NT2/D1 (cell line): ENCODE measurements around the gene ATP6V0B.

Source experiments
- DNase-seq: peaks from one replicate; pipeline ENCODE4 v3.0.0-alpha.2; 2011; ENCODE audit warnings: low read depth, low spot score
- H3K27me3 ChIP-seq: 2 replicates; pipeline ENCODE4 v1.6.0; 2011; ENCODE audit warnings: mild to moderate bottlenecking; ENCODE audit not compliant: insufficient read length, insufficient read depth
- H3K36me3 ChIP-seq: 2 replicates; pipeline ENCODE4 v1.6.1; 2011; ENCODE audit warnings: mild to moderate bottlenecking, low read length, mixed read lengths; ENCODE audit not compliant: insufficient read depth, insufficient read length
- H3K4me1 ChIP-seq: 2 replicates; pipeline ENCODE4 v1.5.1; 2011; ENCODE audit not compliant: insufficient read depth, insufficient read length
- H3K4me3 ChIP-seq: 2 replicates; pipeline ENCODE4 v1.5.1; 2011; ENCODE audit warnings: low read depth; ENCODE audit not compliant: insufficient read length
- H3K9ac ChIP-seq: 2 replicates; pipeline ENCODE4 v1.6.0; 2011; ENCODE audit warnings: low read depth; ENCODE audit not compliant: insufficient read length
- H3K9me3 ChIP-seq: 2 replicates; pipeline ENCODE4 v1.5.1; 2011; ENCODE audit warnings: mild to moderate bottlenecking, low read length; ENCODE audit not compliant: insufficient read depth
- SUZ12 ChIP-seq: IDR thresholded peaks from 2 replicates; pipeline ENCODE4 v1.6.1; 2011; ENCODE audit not compliant: insufficient read length, insufficient read depth; ENCODE audit errors: extremely low read depth
- YY1 ChIP-seq: IDR thresholded peaks from 2 replicates; pipeline ENCODE4 v1.6.1; 2011; ENCODE audit not compliant: insufficient read length, insufficient read depth
- ZNF274 ChIP-seq: IDR thresholded peaks from 2 replicates; pipeline ENCODE4 v1.6.1; 2011; ENCODE audit warnings: mild to moderate bottlenecking, low read depth, low read length

Gene ATP6V0B

DNA sequence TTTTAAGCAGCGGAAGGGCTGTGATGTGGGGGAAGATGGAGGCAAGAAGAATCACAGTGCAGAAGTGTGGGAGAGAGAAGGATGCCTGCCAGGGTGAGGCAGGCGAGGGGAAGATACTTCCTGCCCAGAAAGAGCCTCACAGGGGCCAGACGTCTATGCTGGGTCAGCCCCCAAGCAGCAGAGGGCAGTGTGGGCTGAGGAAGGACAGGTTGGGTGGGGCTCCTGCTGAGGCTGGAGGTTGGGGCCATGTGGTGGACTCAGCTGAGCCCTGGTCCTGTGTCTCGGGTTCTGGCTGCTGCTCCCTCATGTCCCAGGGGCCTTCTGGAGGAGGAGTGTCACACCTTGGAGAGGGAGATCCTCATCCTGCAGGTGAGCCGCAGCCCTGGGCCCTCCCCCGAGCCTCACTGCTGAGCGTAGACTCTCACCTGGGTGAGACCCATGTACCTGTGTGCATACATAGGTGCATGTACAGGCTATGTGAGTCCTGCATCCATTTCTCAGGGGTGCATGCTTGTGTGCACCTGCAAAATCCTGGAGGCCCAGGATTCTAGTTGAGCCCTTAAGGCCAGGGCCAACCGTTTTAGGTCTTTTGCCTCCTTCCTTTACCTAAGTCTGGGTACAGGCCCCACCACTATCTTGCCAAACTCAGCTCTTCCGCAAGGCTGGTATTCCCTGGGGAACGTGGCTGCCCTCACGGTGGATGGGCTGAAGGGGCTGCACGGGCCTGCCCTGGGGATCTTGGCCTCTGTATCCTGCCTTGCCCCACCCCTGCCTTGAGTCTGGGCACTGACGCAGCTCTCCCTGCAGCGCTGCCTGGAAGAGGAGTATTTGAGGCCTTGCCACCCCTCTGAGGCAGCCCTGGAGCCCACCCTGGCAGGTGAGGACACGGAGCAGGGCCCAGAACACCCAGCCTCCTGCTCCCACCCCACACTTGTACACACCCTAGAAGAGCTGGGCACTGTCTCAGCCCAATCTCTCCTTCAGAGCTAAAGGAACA is 20.3 kb downstream of the ATP6V0B start:
- H3K9me3 ChIP-seq: no peaks in the 10 kb centered on the region
- H3K9ac ChIP-seq: peak overlapping the region; percentile 47
- H3K36me3 ChIP-seq: peaks cover 23% of the 10 kb centered on the region
- no peak overlapping the region for H3K4me3 ChIP-seq
- H3K4me1 ChIP-seq: peaks cover 36% of the 10 kb centered on the region
- H3K27me3 ChIP-seq: no peaks in the 10 kb centered on the region
- TF ChIP-seq YY1 (no peak), SUZ12 (no peak)
- DNase-seq: no peak

DNA sequence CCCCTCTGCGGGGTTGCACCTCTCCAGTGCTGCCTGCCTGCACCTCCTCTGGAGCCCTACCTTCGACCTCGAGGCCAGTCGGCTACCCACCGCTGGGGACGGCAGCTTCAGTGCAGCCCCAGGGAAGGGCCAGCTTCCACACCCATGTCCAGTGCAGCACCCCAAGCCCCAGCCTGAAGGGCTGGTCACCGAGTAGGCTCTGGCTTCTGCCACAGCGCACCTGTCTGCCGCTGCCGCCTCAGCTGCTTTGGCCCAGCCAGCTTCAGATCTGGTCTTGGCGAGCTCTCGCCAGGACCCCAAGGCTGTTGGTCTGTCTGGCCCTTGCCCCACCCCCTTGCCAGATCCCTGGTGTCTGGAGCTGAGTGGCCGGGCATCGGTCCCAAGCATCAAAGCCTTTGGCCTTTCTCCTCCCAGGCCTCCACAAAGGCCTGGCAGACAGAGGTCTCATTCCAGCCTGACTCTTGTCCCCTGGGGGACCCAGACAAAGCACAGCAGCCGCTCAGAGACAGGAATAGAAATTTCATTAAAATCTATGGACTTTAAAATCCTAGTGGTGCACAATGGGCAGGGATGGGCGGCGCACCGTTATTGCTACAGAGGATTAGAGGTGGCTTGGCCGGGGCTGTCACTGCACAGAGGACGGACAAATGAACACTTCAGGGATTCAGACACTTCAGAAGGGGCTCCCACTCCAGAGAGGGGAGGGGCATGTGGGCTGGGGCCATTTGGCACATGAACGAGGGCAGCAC is 21.4 kb downstream of the ATP6V0B start:
- H3K36me3 ChIP-seq: peaks cover 30% of the 10 kb centered on the region
- H3K4me3 ChIP-seq: no peak overlapping the region
- H3K9ac ChIP-seq: peak overlapping the region; percentile 13
- TF ChIP-seq YY1 (no peak), SUZ12 (no peak)
- peaks cover 32% of the 10 kb centered on the region for H3K4me1 ChIP-seq
- DNase-seq: no peak
- no peaks in the 10 kb centered on the region for H3K27me3 ChIP-seq
- no peaks in the 10 kb centered on the region for H3K9me3 ChIP-seq

DNA sequence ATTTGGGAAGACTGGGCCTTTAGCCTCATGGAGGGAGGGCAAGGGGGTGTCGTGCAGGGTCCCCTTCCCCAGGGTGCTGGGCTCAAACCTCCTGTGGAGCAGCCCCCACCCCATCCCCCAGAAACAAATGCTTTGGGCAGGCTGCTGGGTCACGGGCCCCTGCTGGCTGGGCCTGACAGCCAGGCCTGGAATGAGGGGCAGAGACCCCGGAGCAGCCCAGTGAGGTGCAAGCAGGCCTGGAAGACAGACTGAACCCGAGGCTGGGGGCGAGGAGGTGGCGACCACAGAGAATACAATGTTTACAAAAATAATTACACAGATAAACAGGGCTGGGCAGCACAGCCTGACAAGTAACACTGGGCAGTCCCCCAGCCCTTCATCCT is 22.0 kb downstream of the ATP6V0B start:
- no peak for TF ChIP-seq ZNF274
- TF ChIP-seq SUZ12: no peak
- TF ChIP-seq YY1: no peak
- H3K27me3 ChIP-seq: no peaks in the 10 kb centered on the region
- H3K9me3 ChIP-seq: no peaks in the 10 kb centered on the region
- peaks cover 35% of the 10 kb centered on the region for H3K36me3 ChIP-seq
- H3K9ac ChIP-seq: no peak overlapping the region
- H3K4me3 ChIP-seq: no peak overlapping the region
- H3K4me1 ChIP-seq: peaks cover 32% of the 10 kb centered on the region
- no peak for DNase-seq

DNA sequence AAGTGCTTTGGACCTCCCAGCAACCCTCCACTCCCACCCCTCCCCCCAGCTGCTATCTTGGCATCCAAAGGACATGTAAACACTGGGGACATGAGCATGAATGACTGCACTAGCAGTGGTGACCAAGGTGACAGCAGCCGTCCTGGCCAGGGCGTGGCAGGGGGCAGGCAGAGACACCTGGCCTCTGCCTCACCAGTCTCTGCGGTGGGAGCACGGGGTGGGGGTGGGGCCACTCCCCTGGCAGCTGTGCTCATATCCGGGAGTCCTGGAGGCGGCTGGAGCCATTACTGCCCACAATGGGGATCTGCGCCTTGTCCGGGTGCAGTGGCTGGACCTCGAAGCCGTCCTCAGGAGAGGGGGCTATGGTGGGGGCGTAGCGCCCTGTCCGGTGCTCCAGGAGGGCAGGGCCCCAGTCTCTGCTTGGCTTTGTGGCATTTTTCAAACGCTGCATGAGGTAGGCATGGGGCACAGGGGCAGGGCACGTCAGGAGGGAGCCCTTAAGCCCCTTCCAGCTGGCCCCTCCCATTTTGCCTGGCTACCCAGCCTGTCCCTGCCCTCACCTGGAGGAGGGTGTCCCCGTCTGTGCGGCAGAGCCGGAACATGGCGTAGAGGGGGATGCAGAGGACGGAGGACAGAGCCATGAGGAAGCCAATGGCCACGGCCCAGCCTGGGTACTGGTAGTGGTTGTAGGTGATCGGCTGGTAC is 22.7 kb downstream of the ATP6V0B start:
- H3K9ac ChIP-seq: peak overlapping the region; percentile 27
- no peaks in the 10 kb centered on the region for H3K9me3 ChIP-seq
- no peaks in the 10 kb centered on the region for H3K27me3 ChIP-seq
- TF ChIP-seq ZNF274 (no peak), YY1 (no peak), SUZ12 (no peak)
- no peak overlapping the region for H3K4me3 ChIP-seq
- peaks cover 28% of the 10 kb centered on the region for H3K4me1 ChIP-seq
- no peak for DNase-seq
- peaks cover 39% of the 10 kb centered on the region for H3K36me3 ChIP-seq

DNA sequence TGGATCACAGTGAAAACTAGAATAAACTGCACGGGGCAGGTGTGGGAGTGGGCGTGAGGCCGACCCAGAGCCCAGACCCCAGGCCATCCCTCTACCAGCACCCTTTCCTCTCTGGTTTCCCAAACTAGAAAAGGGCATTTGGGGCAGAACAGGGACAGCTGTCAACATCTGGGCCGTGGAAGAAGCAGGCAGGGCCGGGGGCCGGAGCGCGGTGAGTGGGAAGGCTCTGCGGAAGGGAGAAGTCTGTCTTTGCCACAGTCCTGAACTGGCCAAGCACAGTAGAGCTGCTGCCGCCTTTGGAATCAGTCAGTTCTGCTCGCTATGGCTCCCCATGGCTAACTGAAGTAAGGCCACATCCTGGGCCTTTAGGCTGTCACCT is 23.2 kb downstream of the ATP6V0B start:
- no peaks in the 10 kb centered on the region for H3K27me3 ChIP-seq
- peaks cover 23% of the 10 kb centered on the region for H3K4me1 ChIP-seq
- H3K4me3 ChIP-seq: no peak overlapping the region
- DNase-seq: no peak
- H3K9ac ChIP-seq: no peak overlapping the region
- H3K36me3 ChIP-seq: peaks cover 42% of the 10 kb centered on the region
- H3K9me3 ChIP-seq: no peaks in the 10 kb centered on the region
- no peak for TF ChIP-seq SUZ12
- no peak for TF ChIP-seq YY1
- TF ChIP-seq ZNF274: no peak

DNA sequence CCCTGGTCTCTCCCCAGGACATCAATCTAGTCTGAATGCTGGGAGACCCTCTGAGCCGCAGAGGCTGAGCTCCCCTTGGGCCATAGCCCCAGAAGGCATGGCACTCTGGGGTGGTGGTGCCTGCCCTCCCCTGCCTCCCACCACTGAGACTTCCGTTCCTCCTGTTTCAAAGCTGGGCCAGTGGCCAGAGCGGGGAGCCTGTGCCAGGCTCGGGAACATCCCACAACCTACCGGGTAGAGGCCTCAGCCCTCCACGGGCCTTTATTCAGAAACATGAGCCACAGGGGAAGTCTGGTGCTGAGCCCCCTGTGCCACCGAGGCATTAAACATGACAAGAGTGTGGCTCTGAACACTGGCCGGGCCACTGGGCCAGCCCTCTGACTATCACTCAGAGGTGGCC is 24.7 kb downstream of the ATP6V0B start:
- Histone ChIP-seq H3K9me3 (no peaks in the 10 kb centered on the region), H3K9ac (no peak overlapping the region), H3K4me3 (no peak overlapping the region), H3K36me3 (peaks cover 42% of the 10 kb centered on the region), H3K27me3 (no peaks in the 10 kb centered on the region), H3K4me1 (peaks cover 23% of the 10 kb centered on the region)
- TF ChIP-seq ZNF274 (no peak), SUZ12 (no peak), YY1 (no peak)
- no peak for DNase-seq

DNA sequence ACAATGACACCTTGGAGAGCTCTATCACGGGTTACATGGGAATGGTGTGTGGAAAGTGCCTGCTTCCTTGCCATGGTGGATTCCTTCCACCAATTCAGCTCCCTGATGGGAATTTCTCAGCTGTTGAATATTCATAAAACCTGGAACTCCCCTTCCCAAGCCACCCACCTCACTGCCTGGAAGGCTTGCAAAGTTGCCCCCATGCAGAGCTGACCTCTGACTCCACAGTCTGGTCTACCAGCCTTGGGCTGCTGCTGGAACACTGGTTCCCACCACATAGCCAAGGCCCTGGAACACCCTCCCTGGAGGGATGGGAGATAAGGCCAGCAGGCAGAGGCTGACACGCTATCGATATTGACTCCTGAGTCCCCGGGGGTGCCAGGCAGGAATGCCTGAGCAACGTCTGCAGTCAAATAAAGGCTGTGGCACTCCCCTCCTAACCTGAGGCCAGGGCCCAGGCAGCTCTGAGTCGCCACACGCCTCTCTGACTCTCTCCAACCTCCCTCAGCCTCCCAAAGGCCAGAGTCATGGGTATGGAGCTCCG is 25.4 kb downstream of the ATP6V0B start:
- Histone ChIP-seq H3K9ac (no peak overlapping the region), H3K36me3 (peaks cover 47% of the 10 kb centered on the region), H3K4me1 (peaks cover 18% of the 10 kb centered on the region), H3K4me3 (no peak overlapping the region), H3K9me3 (no peaks in the 10 kb centered on the region), H3K27me3 (no peaks in the 10 kb centered on the region)
- TF ChIP-seq YY1 (no peak), SUZ12 (no peak), ZNF274 (no peak)
- no peak for DNase-seq
